GM10266 (cell line): Measurements from ENCODE around the gene GDI2.
"Not testable (repeated sequence)": the region's sequence is repeated elsewhere in the genome, so short reads cannot be mapped to it uniquely, and the experiment has no call there.

ENCODE experiments used
- DNase-seq: peaks from one replicate; pipeline ENCODE4 v3.0.0; 2012; ENCODE audit errors: extremely low spot score
- CTCF ChIP-seq: IDR thresholded peaks from 2 replicates; pipeline ENCODE4 v1.5.1; 2012; ENCODE audit warnings: mild to moderate bottlenecking, low read depth; ENCODE audit not compliant: control insufficient read depth, insufficient read depth; ENCODE audit errors: missing control alignments

GDI2 gene

GRCh38 chr10:5813341-5814109 lies at the start of gene GDI2:
Gene GDI2, minus strand, starts transcription at chr10:5813434. Its CDS starts 176 bp downstream, at chr10:5813258.
- peak; percentile 99 for DNase-seq
- no peak for TF ChIP-seq CTCF

- peak; percentile 81 for DNase-seq
- TF ChIP-seq CTCF, result no peak
Measured at GRCh38 chr10:5862360-5862961, 49.2 kb upstream of the GDI2 start.

GRCh38 chr10:5860066-5860465 lies 46.8 kb upstream of the GDI2 start:
- TF ChIP-seq CTCF, result no peak
- DNase-seq, result no peak

GRCh38 chr10:5858811-5859210 lies 45.6 kb upstream of the GDI2 start:
- no peak for TF ChIP-seq CTCF
- DNase-seq, result no peak

- DNase-seq, result no peak
Measured at GRCh38 chr10:5856701-5857004, 43.4 kb upstream of the GDI2 start.

GRCh38 chr10:5855979-5856700 lies 42.9 kb upstream of the GDI2 start:
- TF ChIP-seq CTCF, result no peak
- DNase-seq, result no peak

More at GRCh38 chr10:5856701-5857004, 43.4 kb upstream of the GDI2 start:
- TF ChIP-seq CTCF, result no peak

GRCh38 chr10:5854131-5854475 lies 40.9 kb upstream of the GDI2 start:
- TF ChIP-seq CTCF, result no peak
- DNase-seq, result no peak

- DNase-seq, result not testable (repeated sequence)
Measured at GRCh38 chr10:5846667-5847066, 33.4 kb upstream of the GDI2 start.
